Esophagus (tissue), 2 donors: ENCODE data around the gene ART5. TPM values are rescaled to one million over a fixed set of nuclear protein-coding genes. Genes with fewer than 3 reads are reported as not detected.

Experiments
- H3K27ac ChIP-seq, 2 donors: one replicate each; pipeline ENCODE4 v1.5.1; 2013; ENCODE audit warnings: low read depth in 2 of 2, mild to moderate bottlenecking in 2 of 2, inconsistent platforms in 1 of 2, low read length in 1 of 2, moderate library complexity in 1 of 2
- H3K27me3 ChIP-seq, 2 donors: one replicate each; pipeline ENCODE4 v1.6.1; 2013; ENCODE audit warnings: low read length in 2 of 2, control low read depth in 1 of 2, mild to moderate bottlenecking in 1 of 2; ENCODE audit not compliant: insufficient read depth in 2 of 2, control insufficient read depth in 1 of 2
- H3K36me3 ChIP-seq, 2 donors: one replicate each; pipeline ENCODE4 v1.6.1; 2013; ENCODE audit warnings: low read length in 1 of 2; ENCODE audit not compliant: control insufficient read depth in 2 of 2, insufficient read depth in 2 of 2
- H3K4me1 ChIP-seq, 2 donors: one replicate each; pipeline ENCODE4 v1.6.1; 2013; ENCODE audit warnings: low read length in 1 of 2; ENCODE audit not compliant: control insufficient read depth in 2 of 2, insufficient read depth in 2 of 2
- H3K4me3 ChIP-seq, 2 donors: one replicate each; pipeline ENCODE4 v1.5.1; 2013; ENCODE audit warnings: low read length in 2 of 2, mild to moderate bottlenecking in 2 of 2, low read depth in 1 of 2, moderate library complexity in 1 of 2
- H3K9me3 ChIP-seq, 2 donors: one replicate each; pipeline ENCODE4 v1.6.1; 2013; ENCODE audit warnings: mild to moderate bottlenecking in 2 of 2, low read depth in 1 of 2, low read length in 1 of 2, moderate library complexity in 1 of 2; ENCODE audit not compliant: control insufficient read depth in 2 of 2, insufficient read depth in 1 of 2
- WGBS, 2 donors: extraction: QIAGEN DNeasy Blood & Tissue Kit; methylation state at CpG; one replicate each; pipeline ENCODE4 v1.1.7; 2013; 5-methylcytosine and 5-hydroxymethylcytosine counted together
- polyA plus RNA-seq, 2 donors: library from polyadenylated mRNA; stranded (reverse); fragments of 200-250 nt; gene quantifications; one replicate each; pipeline ENCODE4 v1.2.3, GENCODE V29; 2013
- donor health status: healthy with polysubstance abuse.
- donor health status: Bipolar disorder and iron deficiency.

Gene ART5
- polyA plus RNA-seq, 2 donors = not detected

GRCh38 chr11:3627291-3627690, 14.5 kb downstream of the ART5 start:
- H3K9me3 ChIP-seq = peaks cover 0 to 3% of the 10 kb centered on the region in 2 donors
- WGBS, 2 donors = 88 to 95% methylated on average over 1 of the region's 1 CpG
- no peaks in the 10 kb centered on the region for H3K36me3 ChIP-seq
- H3K4me3 ChIP-seq = no peak overlapping the region
- no peaks in the 10 kb centered on the region for H3K27me3 ChIP-seq
- no peak overlapping the region for H3K27ac ChIP-seq
- peaks cover 0 to 2% of the 10 kb centered on the region in 2 donors for H3K4me1 ChIP-seq

- H3K4me3 ChIP-seq = no peak overlapping the region
- H3K27ac ChIP-seq = no peak overlapping the region
- 81 to 83% methylated on average over 23 of the region's 23 CpGs for WGBS, 2 donors
- no peaks in the 10 kb centered on the region for H3K36me3 ChIP-seq
- peaks cover 0 to 2% of the 10 kb centered on the region in 2 donors for H3K4me1 ChIP-seq
- H3K27me3 ChIP-seq = no peaks in the 10 kb centered on the region
- H3K9me3 ChIP-seq = peaks cover 0 to 3% of the 10 kb centered on the region in 2 donors
These were observed 15.4 kb downstream of the ART5 start for GRCh38 chr11:3626250-3626960.

GRCh38 chr11:3623767-3624458, 17.9 kb downstream of the ART5 start:
- WGBS, 2 donors = 66% methylated on average over 8 of the region's 8 CpGs
- Histone ChIP-seq H3K4me1 (peaks cover 0 to 2% of the 10 kb centered on the region in 2 donors), H3K4me3 (no peak overlapping the region), H3K27ac (no peak overlapping the region), H3K27me3 (no peaks in the 10 kb centered on the region), H3K9me3 (peaks cover 0 to 3% of the 10 kb centered on the region in 2 donors), H3K36me3 (no peaks in the 10 kb centered on the region)

GRCh38 chr11:3623121-3623520, 18.7 kb downstream of the ART5 start:
- Histone ChIP-seq H3K27me3 (no peaks in the 10 kb centered on the region), H3K36me3 (no peaks in the 10 kb centered on the region), H3K4me3 (no peak overlapping the region), H3K4me1 (peaks cover 0 to 2% of the 10 kb centered on the region in 2 donors), H3K27ac (no peak overlapping the region), H3K9me3 (peaks cover 0 to 3% of the 10 kb centered on the region in 2 donors)
- 93% methylated on average over 5 of the region's 5 CpGs for WGBS, 2 donors

GRCh38 chr11:3622521-3622920, 19.3 kb downstream of the ART5 start:
- Histone ChIP-seq H3K36me3 (no peaks in the 10 kb centered on the region), H3K27me3 (no peaks in the 10 kb centered on the region), H3K4me3 (no peak overlapping the region), H3K9me3 (peaks cover 0 to 3% of the 10 kb centered on the region in 2 donors), H3K27ac (no peak overlapping the region), H3K4me1 (peaks cover 0 to 2% of the 10 kb centered on the region in 2 donors)
- 71 to 76% methylated on average over 4 of the region's 4 CpGs for WGBS, 2 donors

GRCh38 chr11:3617990-3618389, 23.8 kb downstream of the ART5 start:
- H3K4me1 ChIP-seq = no peaks in the 10 kb centered on the region
- no peaks in the 10 kb centered on the region for H3K36me3 ChIP-seq
- H3K27me3 ChIP-seq = no peaks in the 10 kb centered on the region
- no peak overlapping the region for H3K27ac ChIP-seq
- 81 to 82% methylated on average over 8 of the region's 8 CpGs for WGBS, 2 donors
- H3K9me3 ChIP-seq = no peaks in the 10 kb centered on the region
- no peak overlapping the region for H3K4me3 ChIP-seq

- no peaks in the 10 kb centered on the region for H3K9me3 ChIP-seq
- no peak overlapping the region for H3K27ac ChIP-seq
- no peaks in the 10 kb centered on the region for H3K27me3 ChIP-seq
- 79 to 80% methylated on average over 25 of the region's 25 CpGs for WGBS, 2 donors
- no peaks in the 10 kb centered on the region for H3K36me3 ChIP-seq
- H3K4me3 ChIP-seq = no peak overlapping the region
- no peaks in the 10 kb centered on the region for H3K4me1 ChIP-seq
These were observed 24.9 kb downstream of the ART5 start for GRCh38 chr11:3616721-3617460.

GRCh38 chr11:3615998-3616397, 25.8 kb downstream of the ART5 start:
- Histone ChIP-seq H3K36me3 (no peaks in the 10 kb centered on the region), H3K27me3 (no peaks in the 10 kb centered on the region), H3K4me3 (no peak overlapping the region), H3K9me3 (no peaks in the 10 kb centered on the region), H3K27ac (no peak overlapping the region), H3K4me1 (no peaks in the 10 kb centered on the region)
- whole genome bisulfite sequencing, 2 donors = 74 to 77% methylated on average over 6 of the region's 6 CpGs

GRCh38 chr11:3614742-3615171, 27.0 kb downstream of the ART5 start:
- no peak overlapping the region for H3K27ac ChIP-seq
- no peaks in the 10 kb centered on the region for H3K9me3 ChIP-seq
- H3K27me3 ChIP-seq = no peaks in the 10 kb centered on the region
- no peak overlapping the region for H3K4me3 ChIP-seq
- WGBS, 2 donors = 47 to 49% methylated on average over 5 of the region's 5 CpGs
- no peaks in the 10 kb centered on the region for H3K36me3 ChIP-seq
- H3K4me1 ChIP-seq = no peaks in the 10 kb centered on the region
